Inflammatory macrophage treated with lipopolysaccharide for 1 hour (primary cell): Measurements from ENCODE around the gene CDH4.

Experiments
- DNase-seq, 2 donors: peaks; one replicate each; pipeline ENCODE4 v3.0.0-alpha.2; 2020 to 2022

The CDH4 gene

DNA sequence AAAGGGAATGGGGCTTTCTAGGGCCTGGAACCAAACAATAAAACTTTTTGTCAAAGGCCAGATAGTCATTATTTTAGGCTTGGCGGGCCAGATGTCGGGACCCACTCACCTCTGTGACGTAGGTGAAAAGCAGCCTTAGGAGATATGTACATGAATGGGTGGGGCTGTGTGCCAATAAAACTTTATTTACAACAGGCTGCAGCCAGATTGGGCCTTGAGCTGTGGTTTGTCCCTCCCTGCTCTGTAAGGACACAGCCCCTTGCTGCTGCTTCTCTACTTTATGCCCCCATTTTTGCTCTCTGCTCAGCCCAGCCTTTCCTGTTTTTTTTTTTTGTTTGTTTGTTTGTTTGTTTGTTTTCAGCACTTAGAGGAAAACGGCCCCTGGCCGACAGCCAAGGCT, 32.7 kb downstream of the CDH4 start:
- no peak for DNase-seq

DNA sequence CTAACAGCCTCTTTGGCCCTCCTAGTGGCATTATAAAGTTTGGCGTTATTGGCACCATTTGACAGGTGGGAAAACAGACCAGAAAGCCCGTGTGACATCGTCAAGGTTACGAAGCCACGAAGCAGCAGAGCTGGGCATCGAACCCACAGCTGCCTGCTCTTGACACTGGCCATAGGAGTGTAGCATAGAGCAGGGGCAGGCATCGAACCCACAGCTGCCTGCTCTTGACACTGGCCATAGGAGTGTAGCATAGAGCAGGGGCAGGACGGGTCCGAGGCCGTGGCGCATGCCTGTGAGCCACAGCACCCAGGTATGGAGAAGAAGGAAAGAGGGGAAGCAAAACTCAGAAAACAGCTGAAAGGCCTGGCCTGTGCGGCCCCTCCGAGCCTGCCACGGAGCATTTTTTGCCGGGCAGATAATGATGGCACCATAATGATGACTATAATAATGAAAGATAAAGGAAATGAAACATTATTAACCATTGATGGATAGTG, 33.1 kb downstream of the CDH4 start:
- no peak for DNase-seq

DNA sequence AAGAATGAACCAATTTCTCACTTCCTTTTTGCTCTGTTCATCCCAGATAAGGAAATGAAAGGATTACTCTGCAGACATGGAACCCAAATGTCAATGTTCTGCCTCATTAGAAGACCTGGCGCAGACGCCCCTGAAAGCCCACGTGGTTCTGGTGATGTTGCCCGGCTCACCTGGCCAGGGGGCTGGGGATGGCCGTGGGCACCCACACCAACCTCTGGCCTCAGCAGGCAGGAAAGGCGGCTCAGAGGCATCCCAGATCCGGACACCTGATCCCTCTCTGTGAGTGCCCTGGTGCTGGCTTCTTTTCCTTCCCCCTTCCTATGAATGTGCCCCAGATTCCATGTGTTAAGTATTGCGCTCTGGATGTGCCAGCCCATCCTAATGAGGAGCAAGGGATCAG, 33.6 kb downstream of the CDH4 start:
- no peak for DNase-seq

DNA sequence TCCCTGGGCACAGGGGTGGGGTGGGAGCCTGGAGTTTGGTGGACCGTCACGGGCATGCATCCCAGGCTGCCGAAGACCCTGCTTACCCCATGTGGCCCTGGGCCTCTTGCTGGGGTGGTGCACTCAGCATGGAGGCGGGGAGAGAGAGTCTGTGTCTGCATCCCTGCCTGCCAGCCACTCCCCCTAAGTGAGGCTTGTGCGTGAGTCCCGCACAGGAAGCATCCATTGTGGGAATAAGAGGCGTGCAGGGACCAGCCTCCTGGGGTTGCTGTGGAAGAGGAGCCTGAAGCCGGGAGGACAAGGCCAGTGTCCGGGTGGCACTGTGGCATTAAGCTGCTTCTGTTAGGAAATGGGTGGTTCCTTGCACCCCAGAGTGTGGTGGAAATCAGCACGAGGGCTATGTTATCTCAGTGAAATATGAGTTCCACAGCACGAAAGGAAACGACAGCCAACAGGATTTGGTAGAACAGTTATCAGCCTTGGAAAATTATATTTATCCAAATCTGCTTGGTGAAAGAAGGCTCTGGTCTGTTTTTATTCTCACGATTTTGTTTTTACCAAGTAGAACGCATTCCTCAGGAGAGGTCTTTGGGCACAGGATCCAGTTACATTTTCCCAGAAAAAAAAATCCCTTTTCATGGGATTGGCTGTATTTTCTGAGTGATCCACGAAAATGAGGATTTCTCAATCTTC, 35.7 kb downstream of the CDH4 start:
- no peak for DNase-seq

DNA sequence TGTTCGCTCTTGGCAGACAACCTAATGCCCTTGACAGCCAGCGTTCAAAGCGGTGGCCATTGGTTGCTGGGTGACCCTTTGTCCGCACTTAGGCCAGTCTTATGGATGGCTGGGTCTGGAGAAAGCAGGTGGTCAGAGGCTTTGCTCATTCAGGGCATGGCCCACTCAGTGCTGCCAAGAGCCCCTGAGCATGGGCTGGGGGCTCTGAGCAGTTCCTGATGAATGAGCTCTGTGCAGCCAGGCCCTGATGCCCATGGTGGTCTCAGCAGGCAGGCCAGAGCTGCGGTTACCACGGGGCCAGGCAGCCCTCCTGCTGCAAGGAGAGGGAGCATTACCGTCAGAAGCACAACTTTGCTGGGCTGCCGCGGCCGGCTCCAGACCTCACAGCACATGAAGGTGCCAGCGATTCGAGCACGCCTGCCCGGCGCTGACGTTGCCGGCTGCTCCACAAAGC, 36.3 kb downstream of the CDH4 start:
- no peak for DNase-seq

DNA sequence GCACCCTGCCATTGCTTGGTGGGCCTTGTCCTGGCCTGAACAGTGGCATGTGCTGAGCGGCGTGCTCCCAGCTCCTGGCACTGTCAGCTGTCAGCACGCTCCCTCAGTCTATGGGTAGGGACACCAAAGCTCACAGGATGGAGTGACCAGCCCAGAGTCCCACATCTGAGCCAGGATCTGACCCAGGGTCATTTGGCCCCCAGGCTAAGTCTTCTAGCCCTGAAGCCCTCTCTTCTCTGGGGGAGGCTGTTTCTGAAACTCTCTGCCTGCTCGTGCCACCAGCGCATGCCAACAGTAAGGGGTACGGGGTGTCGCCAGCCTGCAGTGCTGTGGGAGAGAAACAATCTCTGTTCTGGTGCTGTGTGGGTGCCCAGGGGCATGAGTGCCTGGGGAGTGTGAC, 37.1 kb downstream of the CDH4 start:
- DNase-seq = no peak

DNA sequence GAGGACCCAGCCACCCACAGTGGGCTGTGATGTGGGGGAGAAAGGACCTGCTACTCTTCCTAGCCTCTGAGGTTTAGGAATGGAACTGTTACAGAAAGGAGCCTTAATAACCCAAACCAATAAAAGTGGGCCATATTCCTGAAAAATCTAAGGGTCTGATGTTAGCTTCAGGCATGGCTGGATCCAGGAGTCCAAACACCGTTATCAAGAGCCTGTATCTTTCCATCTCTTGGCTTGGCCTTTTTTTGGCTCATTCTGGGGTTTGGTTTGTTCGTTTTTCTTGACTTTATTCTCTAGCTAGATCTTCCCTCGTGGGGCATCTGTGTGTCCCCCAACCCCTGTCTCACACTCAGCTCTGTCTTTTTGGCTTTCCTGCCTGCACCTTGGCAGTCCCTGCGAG, 38.7 kb downstream of the CDH4 start:
- DNase-seq = no peak

DNA sequence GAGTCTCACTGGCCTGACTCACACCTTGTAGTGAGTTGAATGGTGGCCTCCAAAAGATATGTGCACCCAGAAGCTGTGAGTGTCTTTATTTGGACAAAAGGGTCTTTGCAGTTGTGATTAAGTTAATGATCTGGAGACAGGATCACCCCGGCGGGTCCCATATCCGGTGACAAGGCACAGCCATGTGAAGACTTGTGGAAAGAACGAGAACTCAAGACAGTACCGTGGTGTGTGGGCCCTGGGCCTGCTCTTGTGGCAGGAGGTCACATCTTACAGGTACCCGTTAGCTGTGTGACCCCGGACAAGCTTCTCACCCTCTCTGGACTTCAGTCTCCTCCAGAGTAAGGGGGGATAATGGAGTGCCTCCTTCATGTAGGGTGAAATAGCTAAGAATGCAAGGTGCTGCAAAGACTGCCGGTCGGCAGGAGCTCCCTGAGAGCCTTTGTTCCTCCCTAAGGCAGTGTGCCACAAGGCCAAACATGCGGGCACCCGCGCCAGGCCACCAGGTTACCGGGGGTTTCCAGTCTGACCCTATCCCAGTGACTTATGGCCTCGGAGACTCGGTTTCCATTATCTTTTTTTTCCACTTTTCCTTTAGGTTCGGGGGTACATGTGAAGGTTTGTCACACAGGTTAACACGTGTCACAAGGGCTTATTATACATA, 39.2 kb downstream of the CDH4 start:
- no peak for DNase-seq

DNA sequence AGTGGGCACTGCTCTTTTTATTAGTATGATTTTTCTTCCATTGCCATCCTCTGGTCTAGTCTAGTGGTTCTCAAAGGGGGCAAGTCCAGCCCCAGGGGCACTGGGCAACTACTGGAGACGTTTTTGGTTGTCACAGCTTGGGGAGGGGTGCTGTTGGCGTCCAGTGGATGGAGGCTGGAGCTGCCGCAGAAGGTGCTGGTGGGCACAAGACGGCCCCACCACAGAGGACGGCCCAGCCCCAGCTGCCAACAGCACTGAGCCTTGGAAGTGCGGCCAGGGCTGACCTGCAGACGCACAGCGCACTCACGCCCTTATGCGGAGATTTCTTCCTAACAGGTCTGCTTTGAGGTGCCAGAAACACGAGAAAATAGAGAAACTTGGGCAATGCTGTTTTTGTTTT, 40.3 kb downstream of the CDH4 start:
- DNase-seq = no peak

DNA sequence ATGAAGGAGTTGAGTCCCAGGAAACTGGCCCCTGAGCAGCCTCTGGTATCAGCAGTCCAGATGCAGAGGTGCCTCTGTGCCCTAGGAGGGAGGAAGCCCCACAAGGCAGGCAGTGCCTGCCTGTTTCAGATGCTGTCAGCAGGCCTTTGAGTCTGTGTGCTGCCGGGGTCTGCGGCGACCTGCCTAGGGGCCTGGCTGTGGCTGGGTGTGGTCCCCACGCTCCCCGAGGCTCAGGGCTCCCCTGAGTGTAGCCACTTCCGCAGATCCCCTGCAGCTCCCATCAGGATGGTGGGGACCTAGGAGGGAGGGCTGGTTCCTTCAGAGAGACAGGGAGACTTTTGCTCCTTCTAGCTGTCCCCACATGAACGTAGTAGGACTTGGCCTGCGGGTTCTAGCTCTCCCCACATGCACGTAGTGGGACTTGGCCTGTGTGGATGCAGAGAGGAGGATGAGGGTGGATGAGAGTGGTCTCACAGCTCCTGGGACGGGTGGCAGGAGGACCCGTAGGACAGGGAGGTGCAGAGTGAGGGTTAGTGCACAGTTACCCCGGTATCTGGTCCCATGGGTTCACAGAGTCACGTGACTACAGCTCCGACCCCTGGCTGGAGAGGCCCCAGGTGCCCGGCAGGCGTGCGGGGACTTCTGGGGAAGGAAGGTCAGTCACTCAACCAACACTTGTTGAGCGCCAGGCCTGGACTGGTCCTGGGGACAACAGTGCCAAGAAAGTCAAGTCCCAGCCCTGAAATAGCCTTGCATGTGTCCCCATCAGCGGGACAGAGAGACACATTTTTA, 41.0 kb downstream of the CDH4 start:
- no peak for DNase-seq

DNA sequence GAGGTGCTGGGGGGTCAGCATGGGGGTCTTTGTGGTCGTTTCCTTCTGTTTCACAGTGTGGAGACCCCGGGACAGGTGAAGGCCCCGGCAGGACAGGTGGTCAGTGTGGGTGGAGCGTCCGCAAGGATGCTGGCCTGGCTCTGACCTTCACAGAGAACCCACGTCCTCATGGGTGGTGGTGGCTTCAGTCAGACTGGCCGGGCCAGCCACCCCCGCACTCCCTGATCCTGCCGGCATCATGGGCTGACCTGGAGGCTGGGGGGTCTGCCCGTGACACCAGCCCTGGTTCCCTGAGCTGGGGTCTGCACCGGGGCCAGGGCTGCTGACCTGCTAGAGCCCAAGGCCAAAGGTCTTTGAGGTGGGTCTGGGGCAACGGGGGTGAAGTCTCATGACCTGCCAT, 41.9 kb downstream of the CDH4 start:
- DNase-seq = no peak

DNA sequence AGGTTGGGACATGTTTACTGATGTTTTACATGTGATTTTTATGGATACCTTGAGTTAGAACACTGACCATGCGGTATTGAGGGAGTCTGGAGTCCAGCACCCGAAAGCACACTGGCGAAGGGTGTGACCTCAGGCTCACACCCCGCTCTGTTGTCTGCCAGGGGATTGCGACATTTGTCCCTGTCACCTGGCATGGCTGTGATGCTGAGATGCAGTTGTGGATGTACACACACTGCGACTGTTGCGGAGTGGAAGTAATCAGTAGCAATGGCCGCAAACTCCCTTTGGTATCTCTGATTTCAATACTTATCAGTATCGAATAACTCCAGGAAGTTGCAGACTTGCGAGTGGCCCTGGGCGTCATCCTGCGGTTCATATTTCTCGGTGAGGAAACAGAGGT, 43.2 kb downstream of the CDH4 start:
- no peak for DNase-seq

DNA sequence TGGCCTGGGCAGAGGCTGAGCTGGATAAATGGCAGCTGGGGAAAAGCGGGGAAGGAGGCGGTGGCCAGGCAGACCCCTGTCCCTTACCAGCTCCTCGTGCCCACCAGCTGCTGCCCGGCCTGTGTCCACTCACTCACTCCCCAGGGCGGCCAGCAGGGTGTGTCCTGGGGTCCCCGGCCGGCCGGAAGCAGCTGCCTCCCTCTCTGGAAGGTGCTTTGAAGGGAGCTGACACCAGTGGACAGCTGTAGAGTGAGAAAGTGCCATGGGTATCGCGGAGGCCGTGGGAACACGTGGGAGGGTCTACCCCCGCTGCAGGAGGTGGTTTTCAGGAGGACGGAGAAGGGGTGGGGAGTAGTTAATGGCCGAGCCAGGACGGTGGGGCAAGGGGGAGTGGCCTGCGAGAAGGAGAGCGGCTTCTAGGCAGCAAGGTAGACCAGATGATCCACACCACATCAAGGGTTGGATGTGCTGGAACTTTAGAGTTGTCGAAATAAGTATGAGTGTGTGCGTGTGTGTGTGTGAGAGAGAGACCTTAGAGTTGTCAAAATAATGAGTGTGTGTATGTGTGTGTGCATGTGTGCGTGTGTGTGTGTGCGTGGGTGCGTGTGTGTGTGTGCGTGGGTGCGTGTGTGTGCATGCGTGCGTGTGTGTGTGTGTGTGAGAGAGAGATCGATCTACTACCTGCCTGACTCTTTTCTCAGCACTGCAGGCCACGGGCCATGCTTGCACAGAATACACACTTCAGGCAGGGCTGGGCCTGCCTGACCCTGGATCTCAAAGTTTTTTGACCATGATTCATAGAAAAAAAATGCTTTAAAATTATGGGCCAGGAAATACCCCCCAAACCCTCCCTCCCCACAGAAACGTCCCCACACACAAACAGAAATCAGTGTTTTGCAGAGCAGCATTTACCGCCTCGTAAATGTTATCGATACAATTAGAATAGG, 43.9 kb downstream of the CDH4 start:
- no peak for DNase-seq

DNA sequence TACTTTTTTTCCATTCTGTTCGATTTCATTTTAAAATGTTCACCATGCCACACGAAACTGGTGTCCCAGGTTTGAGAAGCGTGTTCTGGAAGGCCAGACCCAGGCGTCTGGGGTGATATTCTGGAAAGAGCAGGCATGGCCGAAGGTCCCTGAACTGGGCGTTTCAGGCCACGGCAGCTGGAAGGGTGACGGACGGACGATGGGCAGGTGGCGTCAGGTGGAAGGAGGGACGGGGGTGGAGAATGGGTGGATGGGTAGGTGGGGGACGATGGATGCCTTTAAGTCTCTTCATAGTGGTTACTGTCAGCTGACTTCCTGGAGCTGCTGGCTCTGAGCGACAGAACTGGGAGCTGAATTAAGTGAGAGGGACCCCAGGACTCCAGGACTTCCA, 44.6 kb downstream of the CDH4 start:
- no peak for DNase-seq

DNA sequence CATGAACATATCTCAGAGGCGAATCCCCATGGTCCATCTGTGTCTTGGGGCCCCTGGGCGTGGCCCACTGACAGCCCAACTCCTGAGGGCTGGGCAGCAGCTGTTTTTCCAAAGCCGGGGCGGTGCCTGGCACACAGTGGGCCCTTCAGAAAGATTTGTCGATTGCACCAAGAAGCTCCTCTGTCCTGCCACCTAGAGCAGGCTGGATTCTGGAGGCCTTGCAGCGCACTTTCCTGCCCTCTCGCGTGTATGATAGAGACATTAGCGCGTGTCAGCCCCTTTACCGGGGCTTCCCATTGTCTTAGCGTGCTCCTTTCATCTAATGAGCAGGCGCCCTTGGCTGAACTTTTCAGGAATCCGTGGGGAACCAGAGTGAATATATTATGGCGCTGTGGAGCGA, 45.4 kb downstream of the CDH4 start:
- no peak for DNase-seq

DNA sequence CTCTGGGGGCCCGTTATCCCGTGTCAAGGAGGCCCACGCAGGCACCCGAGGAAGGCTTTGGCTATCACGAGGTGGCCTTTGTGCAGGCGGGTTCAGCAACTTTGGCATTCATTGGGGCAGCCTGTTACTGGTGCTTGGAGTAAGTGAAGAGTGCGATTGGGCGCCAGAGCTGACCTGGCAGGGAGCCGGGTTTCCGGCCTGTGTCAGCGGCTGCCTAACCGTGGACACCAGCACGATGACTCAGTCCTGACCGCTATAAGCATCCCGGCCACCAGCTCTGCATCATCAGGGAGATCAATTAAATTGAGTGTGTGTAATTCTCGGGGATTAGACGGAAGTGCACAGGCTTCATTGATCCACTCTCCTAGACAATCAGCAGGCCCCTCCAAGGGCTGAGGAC, 45.9 kb downstream of the CDH4 start:
- DNase-seq = no peak

DNA sequence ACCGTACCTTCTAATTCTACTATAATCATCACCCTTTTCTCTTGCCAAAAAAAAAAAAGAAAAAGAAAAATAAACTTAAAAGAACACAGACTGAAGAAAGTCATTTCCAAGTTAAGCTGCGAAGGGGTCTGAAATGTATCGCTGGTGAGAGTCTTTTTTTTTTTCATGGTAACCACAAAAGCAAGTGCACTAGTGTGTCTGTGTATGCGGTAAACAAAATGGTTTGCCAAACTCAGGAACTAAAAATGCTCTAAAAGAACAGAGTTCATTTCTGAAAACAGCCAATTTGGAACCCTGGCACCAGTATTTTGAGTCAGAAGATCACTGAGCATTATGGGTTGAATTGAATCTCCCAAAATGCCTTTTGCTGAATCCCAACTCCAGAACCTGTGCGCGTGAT, 46.6 kb downstream of the CDH4 start:
- no peak for DNase-seq

DNA sequence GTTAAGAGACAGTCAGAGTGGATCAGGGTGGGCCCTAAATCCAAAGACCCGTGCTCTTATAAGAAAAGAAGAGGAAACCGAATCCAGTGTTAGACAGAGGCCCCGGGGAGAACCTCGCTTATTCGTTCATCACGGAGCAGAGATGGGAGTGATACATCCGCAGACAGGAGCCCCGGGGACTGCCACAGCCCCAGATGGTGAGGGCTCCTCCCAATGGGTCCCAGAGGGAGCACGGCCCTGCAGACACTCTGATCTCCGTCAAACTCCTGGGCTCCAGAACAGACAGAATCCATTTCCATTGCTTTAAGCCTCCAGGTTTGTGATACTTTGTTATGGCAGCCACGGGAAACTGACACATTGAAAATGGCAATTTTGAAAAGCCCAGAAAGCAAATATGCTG, 47.0 kb downstream of the CDH4 start:
- DNase-seq = no peak

DNA sequence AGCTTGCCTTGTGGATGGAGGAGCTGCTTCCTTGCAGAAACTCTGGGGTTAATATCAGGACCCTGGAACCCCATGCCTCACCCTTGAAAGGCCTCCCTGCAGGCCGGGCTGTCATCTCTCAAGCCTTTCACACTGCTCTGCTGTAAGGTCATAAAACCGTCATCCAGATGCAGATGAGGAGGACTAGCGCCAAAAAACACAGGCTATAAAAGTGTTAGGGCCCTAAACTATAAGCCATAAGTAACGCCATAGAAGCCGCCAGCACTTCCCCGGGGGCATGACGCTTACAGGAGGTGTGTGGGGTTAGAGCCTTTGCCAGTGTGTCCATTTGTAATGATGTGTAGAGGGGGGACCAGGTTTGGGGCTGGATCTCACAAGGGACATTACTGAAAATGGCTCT, 47.6 kb downstream of the CDH4 start:
- DNase-seq = no peak

DNA sequence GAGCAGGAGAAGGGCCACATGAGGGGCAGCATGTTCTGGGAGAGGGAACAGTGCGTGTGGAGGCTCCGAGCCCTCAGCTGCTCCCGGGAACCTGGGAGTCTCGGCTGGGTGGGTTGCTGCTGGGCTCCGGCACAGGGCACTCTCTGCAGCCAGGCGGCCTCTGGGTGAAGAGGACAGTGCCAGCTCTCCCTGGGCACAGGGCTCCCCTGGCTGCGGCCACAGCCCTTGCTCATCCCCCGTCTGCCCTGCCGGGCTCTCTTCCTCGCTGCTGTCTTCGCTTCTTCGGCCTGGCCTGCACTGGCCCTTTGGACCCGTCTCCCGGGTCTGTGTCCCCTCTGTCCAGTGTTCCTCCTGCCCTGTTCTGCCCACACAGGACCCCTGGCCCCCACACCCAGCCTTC, 48.2 kb downstream of the CDH4 start:
- DNase-seq = no peak

DNA sequence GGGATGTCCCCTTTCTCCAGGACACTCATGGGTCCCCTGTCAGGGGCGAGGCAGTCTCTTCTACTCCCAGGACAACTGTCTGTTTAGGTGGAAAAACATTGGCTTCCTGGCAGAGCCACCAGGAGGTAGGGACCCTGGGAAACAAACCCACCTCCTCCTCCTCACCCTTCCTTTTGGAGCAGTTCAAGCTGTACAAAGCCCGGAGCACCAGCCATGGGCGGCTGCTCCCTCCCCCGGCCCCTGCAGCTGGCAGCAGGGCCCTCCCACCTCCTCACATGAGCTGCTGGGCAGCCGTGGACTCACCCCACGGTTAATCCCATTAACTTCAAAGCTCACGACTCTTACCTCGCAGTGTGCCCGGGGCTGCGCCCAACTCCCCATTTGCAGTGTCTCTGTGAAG, 48.6 kb downstream of the CDH4 start:
- DNase-seq = no peak

DNA sequence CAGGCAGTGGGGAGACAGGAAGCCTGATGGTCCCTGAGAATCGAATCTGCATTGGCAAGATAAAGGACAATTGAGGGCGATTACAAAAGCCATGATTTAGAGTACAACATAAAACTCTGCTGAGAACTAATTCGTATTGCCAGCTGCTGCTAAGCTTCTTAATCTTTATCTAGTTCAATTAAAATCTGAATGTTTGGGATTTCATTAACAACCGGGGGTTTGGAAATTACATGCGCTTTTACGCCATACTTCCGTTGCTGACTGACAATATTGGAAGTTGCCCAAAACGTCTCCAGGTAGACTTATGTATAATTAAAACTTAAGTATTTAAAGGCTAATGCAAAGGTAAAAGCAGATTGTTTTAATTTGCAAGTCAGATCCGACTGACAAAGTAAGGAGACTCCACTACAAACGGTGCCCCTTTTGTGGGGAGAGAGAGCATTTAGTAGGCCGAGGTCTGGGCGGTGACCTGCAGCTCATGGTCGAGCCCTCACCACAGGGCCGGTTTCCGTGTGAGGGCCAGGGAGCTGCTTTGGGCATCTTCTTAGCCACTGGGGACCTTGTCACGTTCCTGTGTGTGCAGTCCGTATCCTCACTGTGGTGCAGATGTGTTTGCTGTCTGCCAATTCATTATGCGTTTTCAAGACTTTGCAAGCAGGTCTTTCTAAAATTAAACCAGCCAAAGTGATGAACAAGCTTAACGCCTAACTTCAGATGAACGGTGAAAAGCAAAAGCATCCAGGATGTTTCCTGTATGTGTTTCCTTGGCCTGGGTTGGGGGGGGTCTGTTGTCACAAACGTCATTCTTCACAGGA, 49.9 kb downstream of the CDH4 start:
- no peak for DNase-seq
